ENCODE results near the gene XPA.

XPA gene

GRCh38 chr9:97660847-97661246 lies 36.3 kb downstream of the XPA start:
- in situ Hi-C loops (cut with HindIII; ENCODE audit: low pct_unique_long_range_greater_than_20kb, low sequenced_read_pairs), result no loop called here
- TF ChIP-seq JUND (IDR thresholded peaks at IDR 0.05; ENCODE audit: low read depth), result no peak
- DNase-seq (ENCODE audit: low read depth in 1 of 2, low spot score in 1 of 2), result no peak

- in situ Hi-C loops (cut with HindIII; ENCODE audit: low pct_unique_long_range_greater_than_20kb, low sequenced_read_pairs), result no loop called here
- TF ChIP-seq JUND (IDR thresholded peaks at IDR 0.05; ENCODE audit: low read depth), result no peak
- no peak for DNase-seq (ENCODE audit: low read depth in 1 of 2, low spot score in 1 of 2)
Observed at GRCh38 chr9:97660340-97660739, 36.8 kb downstream of the XPA start.

DNA sequence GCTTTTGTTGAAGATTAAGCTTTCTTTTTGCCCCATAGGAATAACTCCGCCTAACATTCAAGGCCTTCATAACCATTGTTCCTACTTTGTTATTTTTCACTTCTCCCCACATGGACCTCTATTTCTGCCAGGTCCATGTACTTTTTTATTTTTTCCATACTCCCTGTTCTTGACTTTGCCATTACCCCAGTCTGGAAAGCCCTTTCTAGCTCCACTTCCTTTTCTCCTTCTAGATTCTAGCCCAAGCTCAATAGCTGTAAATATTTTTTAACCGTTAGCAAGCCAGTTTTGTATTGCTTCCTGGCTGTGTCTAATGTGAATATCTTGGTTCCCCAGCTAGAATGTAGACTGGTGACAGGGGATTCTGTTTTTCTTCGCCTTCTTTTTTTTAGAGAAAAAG lies 37.4 kb downstream of the XPA start:
- no peak for DNase-seq (ENCODE audit: low read depth in 1 of 2, low spot score in 1 of 2)
- in situ Hi-C loops (cut with HindIII; ENCODE audit: low pct_unique_long_range_greater_than_20kb, low sequenced_read_pairs), result no loop called here
- no peak for TF ChIP-seq JUND (IDR thresholded peaks at IDR 0.05; ENCODE audit: low read depth)

DNA sequence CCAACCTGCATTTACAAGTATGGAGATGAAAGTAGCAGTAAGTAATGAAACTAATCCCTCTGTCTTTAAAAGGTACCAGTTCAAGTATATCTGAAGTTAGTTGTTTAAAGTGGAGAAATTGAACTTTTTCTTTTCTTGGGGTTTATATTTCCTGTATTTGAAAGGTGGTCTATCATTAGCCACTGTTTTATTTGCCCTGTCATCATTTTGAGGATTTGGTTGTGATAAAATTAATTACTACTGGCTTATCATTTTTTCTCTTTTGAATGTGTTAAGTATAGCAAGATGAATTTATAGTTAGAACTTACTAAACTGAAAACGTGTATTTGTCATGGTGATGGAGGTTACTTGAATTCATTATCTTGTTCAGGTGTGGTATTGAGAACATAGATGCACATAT lies 38.4 kb downstream of the XPA start:
- in situ Hi-C loops (cut with HindIII; ENCODE audit: low pct_unique_long_range_greater_than_20kb, low sequenced_read_pairs), result no loop called here
- DNase-seq (ENCODE audit: low read depth in 1 of 2, low spot score in 1 of 2), result no peak
- TF ChIP-seq JUND (IDR thresholded peaks at IDR 0.05; ENCODE audit: low read depth), result no peak

DNA sequence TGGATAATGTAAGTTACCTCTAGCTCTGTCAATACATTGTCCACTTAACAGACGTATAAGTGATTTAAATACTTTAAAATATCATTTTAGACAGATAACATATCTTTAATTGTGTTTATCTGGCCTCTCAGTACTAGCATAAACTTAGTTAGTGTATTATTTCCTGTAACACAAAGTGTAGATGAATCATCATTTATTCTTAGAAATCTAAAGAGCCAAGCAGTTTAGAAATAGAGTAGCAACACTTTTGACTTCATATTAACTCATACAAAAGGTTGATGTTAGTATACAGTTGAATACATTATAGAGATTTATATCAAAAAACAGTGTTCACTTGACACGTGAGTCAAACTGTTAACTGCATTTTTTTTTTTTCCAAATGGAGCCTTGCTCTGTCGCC lies 45.5 kb downstream of the XPA start:
- no peak for TF ChIP-seq JUND (IDR thresholded peaks at IDR 0.05; ENCODE audit: low read depth)
- no peak for DNase-seq (ENCODE audit: low read depth in 1 of 2, low spot score in 1 of 2)
- in situ Hi-C loops (cut with HindIII; ENCODE audit: low pct_unique_long_range_greater_than_20kb, low sequenced_read_pairs), result no loop called here

GRCh38 chr9:97647996-97648395 lies 49.1 kb downstream of the XPA start:
- no peak for DNase-seq (ENCODE audit: low read depth in 1 of 2, low spot score in 1 of 2)
- TF ChIP-seq JUND (IDR thresholded peaks at IDR 0.05; ENCODE audit: low read depth), result no peak
- in situ Hi-C loops (cut with HindIII; ENCODE audit: low pct_unique_long_range_greater_than_20kb, low sequenced_read_pairs), result no loop called here

GRCh38 chr9:97645720-97646119 lies 51.4 kb downstream of the XPA start:
- DNase-seq (ENCODE audit: low read depth in 1 of 2, low spot score in 1 of 2), result no peak
- in situ Hi-C loops (cut with HindIII; ENCODE audit: low pct_unique_long_range_greater_than_20kb, low sequenced_read_pairs), result no loop called here
- TF ChIP-seq JUND (IDR thresholded peaks at IDR 0.05; ENCODE audit: low read depth), result no peak

DNA sequence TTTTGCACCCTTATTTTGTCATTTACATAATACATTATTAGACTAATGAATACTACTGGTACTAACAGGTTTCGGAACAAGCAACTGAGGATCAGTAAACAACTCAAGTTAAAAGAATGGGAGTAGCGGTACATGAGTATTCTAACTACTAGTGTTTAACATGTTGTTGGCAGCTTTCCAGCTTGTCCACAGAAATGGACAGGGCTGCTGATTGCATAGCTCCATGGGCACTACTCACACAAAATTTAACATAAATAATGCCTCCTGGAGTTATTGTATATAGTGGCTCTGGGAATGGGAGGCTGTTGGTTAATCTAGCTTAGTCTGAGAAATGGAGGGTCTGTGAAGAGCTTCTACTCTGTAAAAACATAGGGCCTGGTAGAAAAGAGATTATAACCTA lies 56.8 kb downstream of the XPA start:
- in situ Hi-C loops (cut with HindIII; ENCODE audit: low pct_unique_long_range_greater_than_20kb, low sequenced_read_pairs), result no loop called here
- peak in 1 of 2 experiments; percentile 2 for DNase-seq (ENCODE audit: low read depth in 1 of 2, low spot score in 1 of 2)
- no peak for TF ChIP-seq JUND (IDR thresholded peaks at IDR 0.05; ENCODE audit: low read depth)

DNA sequence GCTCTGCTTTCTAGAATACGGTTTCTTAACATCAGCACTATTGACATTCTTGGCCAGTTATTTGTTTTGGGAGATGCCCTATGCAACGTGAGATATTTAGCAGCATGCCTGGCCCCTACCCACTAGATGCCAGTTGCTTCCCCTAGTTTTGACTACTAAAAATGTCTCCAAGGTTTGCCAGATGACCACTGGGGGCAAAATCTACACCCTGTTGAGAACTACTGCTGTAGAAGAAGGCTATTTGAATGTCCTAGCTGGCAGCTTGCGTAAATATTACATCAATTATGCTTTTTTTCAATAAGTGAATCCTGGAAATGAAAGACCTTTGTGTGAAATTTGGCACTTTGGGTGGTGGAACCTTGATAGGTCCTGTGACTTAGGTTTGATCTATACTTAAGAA lies 58.5 kb downstream of the XPA start:
- in situ Hi-C loops (cut with HindIII; ENCODE audit: low pct_unique_long_range_greater_than_20kb, low sequenced_read_pairs), result no loop called here
- no peak for TF ChIP-seq JUND (IDR thresholded peaks at IDR 0.05; ENCODE audit: low read depth)
- peak in 1 of 2 experiments; percentile 8 for DNase-seq (ENCODE audit: low read depth in 1 of 2, low spot score in 1 of 2)

- no peak for DNase-seq (ENCODE audit: low read depth in 1 of 2, low spot score in 1 of 2)
- in situ Hi-C loops (cut with HindIII; ENCODE audit: low pct_unique_long_range_greater_than_20kb, low sequenced_read_pairs), result no loop called here
- TF ChIP-seq JUND (IDR thresholded peaks at IDR 0.05; ENCODE audit: low read depth), result no peak
Observed at GRCh38 chr9:97636903-97637302, 60.2 kb downstream of the XPA start.

DNA sequence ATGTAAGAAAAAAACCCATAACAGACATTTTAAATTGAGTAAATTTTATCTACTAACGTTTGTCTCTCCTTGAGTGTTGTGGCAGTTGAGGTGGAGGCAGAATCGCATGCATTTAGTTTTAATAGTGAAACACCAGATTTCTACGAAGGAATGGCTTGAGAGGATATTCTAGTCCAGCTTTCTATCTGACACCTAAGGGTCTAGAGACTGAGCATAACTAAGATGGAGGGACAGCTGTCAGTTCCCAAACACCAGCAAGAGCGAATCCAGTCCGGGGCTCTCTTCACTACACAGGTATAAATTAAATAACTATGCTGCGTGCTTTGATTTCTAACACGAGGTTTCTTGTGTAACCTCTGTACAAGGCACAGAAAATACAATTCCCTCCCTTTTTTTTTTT lies 62.1 kb downstream of the XPA start:
- DNase-seq (ENCODE audit: low read depth in 1 of 2, low spot score in 1 of 2), result no peak
- no peak for TF ChIP-seq JUND (IDR thresholded peaks at IDR 0.05; ENCODE audit: low read depth)
- in situ Hi-C loops (cut with HindIII; ENCODE audit: low pct_unique_long_range_greater_than_20kb, low sequenced_read_pairs), result no loop called here

GRCh38 chr9:97633859-97634490 lies 63.2 kb downstream of the XPA start:
- in situ Hi-C loops (cut with HindIII; ENCODE audit: low pct_unique_long_range_greater_than_20kb, low sequenced_read_pairs), result no loop called here
- DNase-seq (ENCODE audit: low read depth in 1 of 2, low spot score in 1 of 2), result peak in 1 of 2 experiments; percentile 5
- TF ChIP-seq JUND (IDR thresholded peaks at IDR 0.05; ENCODE audit: low read depth), result no peak

DNA sequence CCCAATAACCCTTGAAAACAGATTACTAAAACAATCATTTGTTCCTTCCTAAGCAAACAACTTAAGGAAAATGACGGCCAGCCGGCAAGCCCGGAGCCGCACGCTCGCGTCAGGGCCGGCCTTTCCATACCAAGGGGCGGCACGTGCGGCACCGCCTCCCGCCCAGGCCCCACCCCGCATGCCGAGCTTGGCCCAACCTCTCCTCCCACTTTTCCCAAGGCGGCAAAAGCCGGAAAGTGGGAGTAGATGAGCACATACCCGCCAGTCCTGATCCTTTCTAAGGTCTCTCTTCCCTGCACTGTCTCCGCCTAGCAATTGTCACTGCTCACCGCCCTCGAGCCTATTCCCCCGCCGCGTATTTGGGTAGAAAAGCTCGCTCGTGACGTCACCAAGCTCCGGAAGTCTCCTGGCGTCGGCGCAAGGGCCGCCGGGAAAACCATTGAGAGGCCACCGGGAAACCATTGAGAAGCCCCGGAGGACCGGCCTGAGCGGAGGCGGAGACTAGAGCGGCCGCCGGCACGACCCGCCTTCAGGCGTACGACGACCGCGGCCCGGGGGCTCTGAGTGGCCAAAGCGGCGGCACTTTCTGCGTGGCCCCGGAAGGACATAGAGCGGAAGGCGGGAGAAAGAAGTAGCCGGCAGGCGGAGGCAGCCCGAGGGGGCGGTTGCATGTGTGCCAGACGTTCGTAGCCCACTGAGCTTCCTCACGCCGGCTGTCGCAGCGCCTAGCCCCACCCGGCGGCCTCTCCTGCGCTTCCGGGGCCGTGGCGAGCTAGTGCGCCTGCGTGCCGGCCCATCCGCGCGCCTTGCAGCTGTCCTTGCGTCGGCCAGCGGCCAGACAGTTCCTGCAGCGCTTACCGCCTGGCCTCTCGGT lies 63.9 kb downstream of the XPA start, which contains the start of the genes NCBP1 and TSTD2:
Gene NCBP1 (plus strand): TSS at position 837 of the 874 bp plus-strand sequence. CDS start 61 bp downstream, outside the sequence.
Gene TSTD2 (minus strand): TSS at position 384 of the 874 bp plus-strand sequence. CDS start 5,806 bp downstream, outside the sequence.
- peak; percentile 50 to 97 for DNase-seq (ENCODE audit: low read depth in 1 of 2, low spot score in 1 of 2)
- in situ Hi-C loops (cut with HindIII; ENCODE audit: low pct_unique_long_range_greater_than_20kb, low sequenced_read_pairs), result no loop called here
- TF ChIP-seq JUND (IDR thresholded peaks at IDR 0.05; ENCODE audit: low read depth), result no peak

Measured in T47D (cell line).